GM21367 (cell line): ENCODE measurements around the gene KIF3A.
A peak's percentile ranks its signal among the peaks of the same experiment; 100 is the strongest.

Experiments used
- ATAC-seq: cut with Tn5 transposase; IDR thresholded peaks from one replicate; pipeline ENCODE4 v1.9.1; 2021; ENCODE audit not compliant: unreplicated experiment

KIF3A gene

GRCh38 chr5:132754111-132754510 lies 16.8 kb upstream of the KIF3A start:
- no peak for ATAC-seq

GRCh38 chr5:132753135-132753987 lies 16.0 kb upstream of the KIF3A start:
- no peak for ATAC-seq

GRCh38 chr5:132752581-132753125 lies 15.3 kb upstream of the KIF3A start:
- no peak for ATAC-seq

- no peak for ATAC-seq
Measured at GRCh38 chr5:132751971-132752580, 14.7 kb upstream of the KIF3A start.

- ATAC-seq, result peak; percentile 35
Measured at GRCh38 chr5:132751444-132751843, 14.1 kb upstream of the KIF3A start.

- no peak for ATAC-seq
Measured at GRCh38 chr5:132750471-132751230, 13.3 kb upstream of the KIF3A start.

GRCh38 chr5:132749506-132749905 lies 12.2 kb upstream of the KIF3A start:
- ATAC-seq, result no peak

- ATAC-seq, result no peak
Measured at GRCh38 chr5:132748522-132749000, 11.2 kb upstream of the KIF3A start.

- ATAC-seq, result no peak
Measured at GRCh38 chr5:132747616-132748440, 10.5 kb upstream of the KIF3A start.

- no peak for ATAC-seq
Measured at GRCh38 chr5:132746954-132747615, 9.7 kb upstream of the KIF3A start, which contains the start of gene CCNI2. Gene CCNI2, plus strand, starts transcription at chr5:132747426. Its CDS starts 70 bp downstream, at chr5:132747496.

GRCh38 chr5:132746592-132746953 lies 9.2 kb upstream of the KIF3A start:
- ATAC-seq, result no peak

- no peak for ATAC-seq
Measured at GRCh38 chr5:132744659-132745058, 7.3 kb upstream of the KIF3A start.

GRCh38 chr5:132742626-132743025 lies 5.3 kb upstream of the KIF3A start:
- no peak for ATAC-seq

GRCh38 chr5:132742158-132742557 lies 4.8 kb upstream of the KIF3A start:
- ATAC-seq, result no peak

- ATAC-seq, result no peak
Measured at GRCh38 chr5:132739232-132739631, 1.9 kb upstream of the KIF3A start.

GRCh38 chr5:132737982-132738681 lies 786 bp upstream of the KIF3A start:
- no peak for ATAC-seq

GRCh38 chr5:132734687-132735086 lies 2.7 kb downstream of the KIF3A start:
- ATAC-seq, result no peak

GRCh38 chr5:132733499-132734148 lies 3.7 kb downstream of the KIF3A start:
- no peak for ATAC-seq

GRCh38 chr5:132729896-132730295 lies 7.5 kb downstream of the KIF3A start:
- no peak for ATAC-seq
